Measurements from ENCODE around the gene MCOLN1.

The MCOLN1 gene

DNA sequence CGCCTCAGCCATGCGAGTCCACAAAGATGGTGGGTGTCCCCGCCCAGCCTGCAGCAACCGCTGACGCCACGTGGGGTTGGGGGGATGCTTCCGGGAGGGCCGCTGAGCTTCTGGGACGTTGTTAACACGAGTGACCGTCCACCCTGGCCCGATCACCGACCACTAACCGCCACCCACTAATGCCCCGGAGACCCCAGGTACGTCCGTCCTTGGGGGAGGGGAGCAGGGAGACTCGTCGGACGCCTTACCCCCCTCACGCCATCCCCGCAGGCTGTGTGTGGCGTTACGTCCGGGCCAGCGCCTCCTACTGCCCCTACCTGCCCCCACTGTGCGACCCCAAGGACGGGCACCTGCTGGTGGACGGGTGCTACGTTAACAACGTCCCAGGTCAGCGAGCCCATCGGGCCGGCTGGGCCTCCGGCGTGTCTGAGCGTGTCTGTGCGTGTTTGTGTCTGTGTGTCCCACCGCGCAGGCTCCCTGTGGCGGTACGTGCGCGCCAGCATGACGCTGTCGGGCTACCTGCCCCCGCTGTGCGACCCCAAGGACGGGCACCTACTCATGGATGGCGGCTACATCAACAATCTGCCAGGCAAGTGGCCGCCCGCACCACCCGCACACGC, 34.4 kb downstream of the MCOLN1 start:
- TF ChIP-seq, protein P1, sequence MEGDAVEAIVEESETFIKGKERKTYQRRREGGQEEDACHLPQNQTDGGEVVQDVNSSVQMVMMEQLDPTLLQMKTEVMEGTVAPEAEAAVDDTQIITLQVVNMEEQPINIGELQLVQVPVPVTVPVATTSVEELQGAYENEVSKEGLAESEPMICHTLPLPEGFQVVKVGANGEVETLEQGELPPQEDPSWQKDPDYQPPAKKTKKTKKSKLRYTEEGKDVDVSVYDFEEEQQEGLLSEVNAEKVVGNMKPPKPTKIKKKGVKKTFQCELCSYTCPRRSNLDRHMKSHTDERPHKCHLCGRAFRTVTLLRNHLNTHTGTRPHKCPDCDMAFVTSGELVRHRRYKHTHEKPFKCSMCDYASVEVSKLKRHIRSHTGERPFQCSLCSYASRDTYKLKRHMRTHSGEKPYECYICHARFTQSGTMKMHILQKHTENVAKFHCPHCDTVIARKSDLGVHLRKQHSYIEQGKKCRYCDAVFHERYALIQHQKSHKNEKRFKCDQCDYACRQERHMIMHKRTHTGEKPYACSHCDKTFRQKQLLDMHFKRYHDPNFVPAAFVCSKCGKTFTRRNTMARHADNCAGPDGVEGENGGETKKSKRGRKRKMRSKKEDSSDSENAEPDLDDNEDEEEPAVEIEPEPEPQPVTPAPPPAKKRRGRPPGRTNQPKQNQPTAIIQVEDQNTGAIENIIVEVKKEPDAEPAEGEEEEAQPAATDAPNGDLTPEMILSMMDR (IDR thresholded peaks at IDR 0.05; ENCODE audit: low read depth, low read length) = no peak
- no peak for DNase-seq (ENCODE audit: extremely low read depth, low read depth)

DNA sequence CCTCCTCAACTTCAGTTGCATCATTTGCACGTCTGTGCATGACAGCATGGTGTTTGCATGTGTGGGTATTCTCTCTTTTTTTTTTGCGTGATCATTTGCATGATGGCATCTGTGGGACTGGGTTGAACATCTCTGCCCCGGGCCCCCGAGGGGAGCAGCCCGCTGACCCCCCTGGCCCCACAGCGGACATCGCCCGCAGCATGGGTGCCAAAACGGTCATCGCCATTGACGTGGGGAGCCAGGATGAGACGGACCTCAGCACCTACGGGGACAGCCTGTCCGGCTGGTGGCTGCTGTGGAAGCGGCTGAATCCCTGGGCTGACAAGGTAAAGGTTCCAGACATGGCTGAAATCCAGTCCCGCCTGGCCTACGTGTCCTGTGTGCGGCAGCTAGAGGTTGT, 36.2 kb downstream of the MCOLN1 start:
- DNase-seq (ENCODE audit: extremely low read depth, low read depth) = no peak
- TF ChIP-seq, protein P1 (IDR thresholded peaks at IDR 0.05; ENCODE audit: low read depth, low read length) = no peak

DNA sequence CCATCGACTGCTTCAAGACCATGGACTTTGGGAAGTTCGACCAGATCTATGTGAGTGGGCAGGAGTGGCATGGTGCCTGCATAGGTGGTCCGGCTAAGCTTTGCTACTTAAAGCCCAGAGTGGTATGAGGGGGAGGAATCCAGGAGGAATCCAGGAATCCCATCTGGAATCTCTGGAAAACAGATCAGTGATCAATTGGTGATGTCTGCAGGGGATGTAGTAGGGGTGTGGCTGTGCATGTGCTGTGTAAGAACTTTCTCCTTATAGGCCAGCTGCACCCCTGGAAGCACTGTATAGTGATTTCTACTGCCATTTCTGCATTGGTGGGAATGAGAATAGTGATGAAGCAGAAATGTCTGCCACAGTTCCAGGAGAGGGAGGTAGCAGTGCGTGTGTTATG, 36.7 kb downstream of the MCOLN1 start:
- TF ChIP-seq, protein P1 (IDR thresholded peaks at IDR 0.05; ENCODE audit: low read depth, low read length) = no peak

DNA sequence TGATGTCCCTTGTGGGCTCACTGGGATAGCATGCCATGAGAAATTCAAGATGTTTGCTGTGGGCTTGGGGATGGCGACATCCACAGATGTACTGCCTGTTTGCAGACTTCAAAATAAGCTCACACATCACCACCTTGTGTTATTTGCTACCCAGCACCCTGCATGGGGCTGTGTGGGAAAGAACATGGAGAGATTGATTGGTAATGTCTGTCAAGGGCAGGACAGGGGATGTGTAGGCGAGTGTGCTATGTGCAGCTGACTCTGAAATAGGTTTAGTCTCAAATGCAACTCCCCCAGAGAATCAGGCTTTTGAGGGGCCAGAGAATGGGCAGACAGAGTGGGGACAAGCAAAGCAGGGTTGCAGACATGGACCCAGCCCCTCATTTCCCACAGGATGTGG, 37.8 kb downstream of the MCOLN1 start:
- no peak for DNase-seq (ENCODE audit: extremely low read depth, low read depth)
- TF ChIP-seq, protein P1 (IDR thresholded peaks at IDR 0.05; ENCODE audit: low read depth, low read length) = no peak

More for the DNA sequence above, 36.7 kb downstream of the MCOLN1 start:
- no peak for DNase-seq (ENCODE audit: extremely low read depth, low read depth)

DNA sequence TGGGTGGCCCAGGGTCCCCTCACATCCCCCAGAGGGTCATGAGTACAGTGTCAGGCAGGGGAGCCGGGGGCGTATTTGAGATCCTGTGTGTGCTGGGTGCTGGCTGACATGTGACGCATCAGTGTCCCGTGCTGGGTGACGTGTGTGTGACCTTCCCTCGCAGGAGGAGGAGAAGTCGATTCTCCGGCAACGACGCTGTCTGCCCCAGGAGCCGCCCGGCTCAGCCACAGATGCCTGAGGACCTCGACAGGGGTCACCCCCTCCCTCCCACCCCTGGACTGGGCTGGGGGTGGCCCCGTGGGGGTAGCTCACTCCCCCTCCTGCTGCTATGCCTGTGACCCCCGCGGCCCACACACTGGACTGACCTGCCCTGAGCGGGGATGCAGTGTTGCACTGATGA, 38.9 kb downstream of the MCOLN1 start:
- no peak for DNase-seq (ENCODE audit: extremely low read depth, low read depth)
- TF ChIP-seq, protein P1 (IDR thresholded peaks at IDR 0.05; ENCODE audit: low read depth, low read length) = no peak

DNA sequence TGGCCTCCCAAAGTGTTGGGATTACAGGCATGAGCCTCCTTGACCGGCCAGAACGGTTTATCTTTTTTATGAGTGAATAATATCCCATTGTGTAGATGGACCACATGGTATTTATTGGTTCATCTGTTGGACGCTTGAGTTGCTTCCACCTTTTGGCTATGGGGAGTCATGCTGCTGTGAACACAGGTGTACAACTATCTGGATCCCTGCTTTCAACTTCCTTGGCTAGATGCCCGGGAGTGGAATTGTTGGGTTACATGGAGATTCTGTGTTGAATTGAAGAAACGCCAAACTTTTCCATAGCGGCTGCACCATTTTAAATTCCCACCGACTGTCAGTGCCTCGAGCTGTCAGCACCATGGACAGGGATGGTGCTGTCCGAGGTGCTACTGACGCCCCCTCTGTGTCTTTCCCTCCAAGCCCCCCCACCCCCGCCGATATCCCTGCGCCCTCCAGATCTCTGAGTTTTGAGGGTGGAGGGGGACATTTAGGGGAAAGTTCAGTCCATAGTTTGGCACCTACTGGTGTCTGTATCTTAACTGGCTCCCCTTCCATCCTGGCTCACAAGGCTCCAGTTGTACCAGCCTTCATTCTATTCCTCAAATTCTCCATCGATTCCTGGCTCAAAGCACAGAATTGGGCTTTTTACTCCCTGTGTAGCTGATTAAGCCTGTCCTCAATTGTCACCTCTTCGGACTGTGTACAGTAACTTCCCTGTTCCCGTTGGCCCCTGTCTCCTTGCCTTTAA, 40.4 kb downstream of the MCOLN1 start:
- no peak for DNase-seq (ENCODE audit: extremely low read depth, low read depth)
- TF ChIP-seq, protein P1 (IDR thresholded peaks at IDR 0.05; ENCODE audit: low read depth, low read length) = no peak

DNA sequence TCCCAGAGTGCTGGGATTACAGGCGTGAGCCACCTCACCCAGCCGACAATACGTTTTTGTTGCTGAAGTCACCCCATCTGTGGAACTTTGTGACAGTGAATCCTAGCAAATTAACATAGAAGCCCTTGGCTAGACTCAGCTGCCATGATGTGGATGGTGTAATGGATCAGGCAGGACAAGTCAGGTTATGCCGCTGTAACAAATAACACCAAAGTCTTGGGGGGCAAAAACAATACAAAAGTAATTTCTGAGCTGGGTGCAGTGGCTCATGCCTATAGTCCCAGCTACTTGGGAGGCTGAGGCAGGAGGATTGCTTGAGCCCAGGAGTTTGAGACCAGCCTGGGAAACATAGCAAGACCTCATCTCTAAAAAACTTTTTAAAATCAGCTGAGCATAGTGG, 42.4 kb downstream of the MCOLN1 start:
- DNase-seq (ENCODE audit: extremely low read depth, low read depth) = no peak
- TF ChIP-seq, protein P1 (IDR thresholded peaks at IDR 0.05; ENCODE audit: low read depth, low read length) = no peak
